Neuron (in vitro differentiated cells): Measurements from ENCODE around the gene MYH10.

ENCODE experiments used
- H2AFZ ChIP-seq: one replicate; pipeline ENCODE4 v1.6.1; 2013; ENCODE audit warnings: low read depth, mild to moderate bottlenecking, inconsistent platforms, low read length, moderate library complexity
- H3K27me3 ChIP-seq: one replicate; pipeline ENCODE4 v1.6.1; 2013; ENCODE audit warnings: low read length; ENCODE audit not compliant: insufficient read depth
- H3K36me3 ChIP-seq: one replicate; pipeline ENCODE4 v1.6.1; 2013; ENCODE audit warnings: low read length; ENCODE audit not compliant: insufficient read depth
- H3K4me1 ChIP-seq: one replicate; pipeline ENCODE4 v1.6.1; 2013; ENCODE audit warnings: low read length; ENCODE audit not compliant: insufficient read depth
- H3K4me3 ChIP-seq: 2 replicates; pipeline ENCODE4 v1.5.1; 2013; ENCODE audit warnings: mild to moderate bottlenecking, low read length, moderate library complexity
- H3K9me3 ChIP-seq: one replicate; pipeline ENCODE4 v1.6.1; 2013; ENCODE audit warnings: low read length

The MYH10 gene

GRCh38 chr17:8506145-8506544, 124.4 kb downstream of the MYH10 start:
- H3K4me1 ChIP-seq: no peaks in the 10 kb centered on the region

GRCh38 chr17:8504460-8505207, 125.9 kb downstream of the MYH10 start:
- no peak overlapping the region for H3K4me3 ChIP-seq
- peaks cover 92% of the 10 kb centered on the region for H3K36me3 ChIP-seq
- no peaks in the 10 kb centered on the region for H3K27me3 ChIP-seq
- H3K9me3 ChIP-seq: no peaks in the 10 kb centered on the region
- no peaks in the 10 kb centered on the region for H3K4me1 ChIP-seq
- no peak overlapping the region for H2AFZ ChIP-seq

More at GRCh38 chr17:8506145-8506544, 124.4 kb downstream of the MYH10 start:
- H3K9me3 ChIP-seq: no peaks in the 10 kb centered on the region
- peaks cover 89% of the 10 kb centered on the region for H3K36me3 ChIP-seq
- no peak overlapping the region for H2AFZ ChIP-seq
- H3K4me3 ChIP-seq: no peak overlapping the region
- no peaks in the 10 kb centered on the region for H3K27me3 ChIP-seq

GRCh38 chr17:8503807-8504206, 126.7 kb downstream of the MYH10 start:
- Histone ChIP-seq H3K4me1 (no peaks in the 10 kb centered on the region), H3K36me3 (peaks cover 92% of the 10 kb centered on the region), H3K4me3 (no peak overlapping the region), H2AFZ (no peak overlapping the region), H3K9me3 (no peaks in the 10 kb centered on the region), H3K27me3 (no peaks in the 10 kb centered on the region)

DNA sequence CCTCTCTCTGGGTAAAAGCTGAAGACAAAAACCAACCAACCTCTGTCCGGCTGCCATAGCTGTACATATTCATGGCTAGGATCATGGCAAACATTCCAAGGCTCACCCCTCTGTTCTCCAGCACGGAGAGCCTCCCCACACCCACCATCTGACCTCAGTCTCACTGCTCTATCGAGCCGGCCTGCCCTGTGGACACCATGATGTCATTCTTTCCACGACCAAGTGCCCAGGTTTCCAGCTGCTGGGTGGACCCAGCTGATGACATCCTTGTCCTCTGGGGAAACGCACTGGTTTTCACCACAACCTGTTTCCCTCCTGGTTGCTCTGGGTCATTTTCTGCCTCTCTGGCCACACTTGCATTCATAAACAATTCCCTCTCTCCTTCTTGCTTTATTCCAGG, 127.2 kb downstream of the MYH10 start:
- Histone ChIP-seq H2AFZ (no peak overlapping the region), H3K27me3 (no peaks in the 10 kb centered on the region), H3K36me3 (peaks cover 91% of the 10 kb centered on the region), H3K4me1 (no peaks in the 10 kb centered on the region), H3K4me3 (no peak overlapping the region), H3K9me3 (no peaks in the 10 kb centered on the region)

DNA sequence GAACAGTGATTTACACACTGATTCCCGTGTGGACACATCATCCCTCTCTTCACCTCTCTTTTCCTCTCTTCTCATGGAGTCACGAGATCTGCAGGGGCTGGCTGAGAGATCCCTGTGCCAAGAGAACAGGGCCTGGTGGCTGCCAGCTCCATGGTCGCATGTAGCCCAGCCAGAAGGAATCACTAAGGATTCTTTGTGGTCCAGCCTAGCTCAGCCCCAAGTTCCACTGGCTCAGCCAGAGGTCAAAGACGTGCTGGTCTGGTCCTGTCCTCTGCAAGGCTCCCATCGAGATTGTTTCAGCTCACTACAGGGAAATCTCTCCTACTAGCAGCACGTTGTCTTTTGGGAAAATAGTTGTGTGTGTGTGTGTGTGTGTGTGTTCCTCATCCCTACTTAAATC, 128.4 kb downstream of the MYH10 start:
- Histone ChIP-seq H3K4me3 (no peak overlapping the region), H3K4me1 (no peaks in the 10 kb centered on the region), H3K9me3 (no peaks in the 10 kb centered on the region), H2AFZ (no peak overlapping the region), H3K36me3 (peaks cover 86% of the 10 kb centered on the region), H3K27me3 (no peaks in the 10 kb centered on the region)

DNA sequence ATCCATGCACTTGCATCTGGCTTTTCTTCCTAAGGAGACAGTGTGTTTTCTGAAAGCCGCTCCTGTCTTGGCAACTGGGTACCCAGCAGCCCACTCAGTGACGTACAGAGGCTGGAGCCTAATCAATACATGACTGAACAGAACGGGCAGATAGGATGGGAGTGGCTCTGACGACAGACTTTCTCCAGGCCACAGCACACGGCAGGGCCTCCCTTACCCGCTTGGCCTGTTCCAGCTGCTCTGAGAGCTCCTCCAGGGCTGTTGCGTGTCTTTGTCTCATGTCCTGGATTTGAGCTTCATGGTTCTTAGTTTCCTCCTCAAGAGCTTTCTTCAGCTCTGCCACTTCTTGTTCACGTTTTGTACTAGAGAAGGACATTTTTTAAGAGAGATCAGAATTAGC, 129.9 kb downstream of the MYH10 start:
- H2AFZ ChIP-seq: no peak overlapping the region
- H3K4me1 ChIP-seq: no peaks in the 10 kb centered on the region
- no peak overlapping the region for H3K4me3 ChIP-seq
- H3K36me3 ChIP-seq: peaks cover 84% of the 10 kb centered on the region
- no peaks in the 10 kb centered on the region for H3K27me3 ChIP-seq
- no peaks in the 10 kb centered on the region for H3K9me3 ChIP-seq

GRCh38 chr17:8499614-8500013, 130.9 kb downstream of the MYH10 start:
- H3K4me1 ChIP-seq: no peaks in the 10 kb centered on the region
- no peaks in the 10 kb centered on the region for H3K9me3 ChIP-seq
- H3K36me3 ChIP-seq: peaks cover 80% of the 10 kb centered on the region
- no peaks in the 10 kb centered on the region for H3K27me3 ChIP-seq
- H3K4me3 ChIP-seq: no peak overlapping the region
- H2AFZ ChIP-seq: no peak overlapping the region

DNA sequence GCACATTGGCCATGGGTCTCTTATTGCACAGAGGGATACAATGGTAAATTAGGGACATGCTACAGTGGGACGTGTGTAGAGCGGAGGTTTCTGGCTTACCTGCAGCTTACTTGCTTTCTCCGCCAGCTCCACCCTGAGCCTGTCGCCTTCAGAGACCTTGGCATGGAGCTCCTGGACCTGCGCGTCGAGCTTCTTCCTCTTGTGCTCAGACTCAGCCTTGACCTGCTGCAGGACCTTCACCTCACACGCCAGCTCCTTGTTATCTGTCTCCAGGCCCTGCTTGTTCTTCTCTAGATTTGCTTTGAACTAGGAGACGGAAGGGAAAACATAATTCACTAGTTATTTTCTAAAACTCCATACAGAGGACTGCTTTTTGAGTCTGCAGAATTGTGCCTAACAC, 131.4 kb downstream of the MYH10 start:
- Histone ChIP-seq H3K27me3 (no peaks in the 10 kb centered on the region), H3K36me3 (peaks cover 80% of the 10 kb centered on the region), H3K4me3 (no peak overlapping the region), H2AFZ (no peak overlapping the region), H3K9me3 (no peaks in the 10 kb centered on the region), H3K4me1 (no peaks in the 10 kb centered on the region)

GRCh38 chr17:8496081-8496480, 134.4 kb downstream of the MYH10 start:
- H3K36me3 ChIP-seq: peaks cover 87% of the 10 kb centered on the region
- H3K4me3 ChIP-seq: no peak overlapping the region
- H3K9me3 ChIP-seq: no peaks in the 10 kb centered on the region
- H3K4me1 ChIP-seq: no peaks in the 10 kb centered on the region
- no peaks in the 10 kb centered on the region for H3K27me3 ChIP-seq
- H2AFZ ChIP-seq: no peak overlapping the region

DNA sequence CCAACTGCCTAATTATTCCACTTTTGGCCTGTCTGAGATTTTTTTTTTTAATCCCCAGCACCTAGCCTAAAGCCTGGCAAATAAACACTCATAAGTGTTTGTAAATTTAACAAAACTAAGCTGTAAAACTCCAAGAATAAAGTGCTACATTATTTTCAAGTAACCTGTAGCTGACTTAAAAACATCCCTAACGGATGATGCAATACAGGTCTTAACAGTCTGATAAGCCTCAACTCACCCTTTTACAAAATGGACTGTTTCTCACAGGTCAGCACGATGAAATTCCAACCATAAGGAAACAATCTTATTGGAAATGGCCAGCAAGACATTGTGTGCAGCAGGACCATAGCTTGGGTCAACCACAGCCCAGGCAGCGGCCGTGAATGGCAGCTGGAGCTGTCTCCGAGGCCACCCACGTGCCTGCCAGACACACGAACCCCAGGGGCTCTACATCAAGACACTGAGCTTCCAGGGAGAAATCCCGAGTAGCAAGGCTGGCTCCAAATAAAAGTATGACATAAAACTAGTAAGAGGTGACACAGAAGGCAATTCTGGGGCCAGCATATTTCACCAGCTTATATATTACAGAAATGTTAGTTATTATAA, 135.9 kb downstream of the MYH10 start:
- Histone ChIP-seq H3K4me3 (no peak overlapping the region), H3K36me3 (peaks cover 87% of the 10 kb centered on the region), H2AFZ (no peak overlapping the region), H3K9me3 (no peaks in the 10 kb centered on the region), H3K4me1 (no peaks in the 10 kb centered on the region), H3K27me3 (no peaks in the 10 kb centered on the region)

DNA sequence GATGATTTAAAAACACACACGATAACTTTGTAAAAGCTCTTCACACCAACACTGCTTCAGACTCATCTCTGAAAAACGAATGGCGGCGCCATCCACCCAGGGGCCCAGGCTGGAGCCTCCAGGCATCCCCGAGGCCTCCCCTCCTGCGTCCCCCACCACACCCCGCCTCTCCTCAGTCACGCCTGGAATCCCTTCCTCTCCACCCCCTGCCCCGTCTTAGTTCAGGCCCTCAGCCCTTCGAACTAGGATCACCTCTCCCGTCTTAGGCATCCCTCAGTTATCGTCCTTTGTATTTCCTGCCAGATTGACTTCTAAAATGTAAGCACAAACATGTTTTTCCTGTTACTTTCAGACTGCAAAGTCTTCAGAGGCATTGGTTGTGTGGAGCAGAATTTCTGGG, 136.5 kb downstream of the MYH10 start:
- H3K9me3 ChIP-seq: no peaks in the 10 kb centered on the region
- no peaks in the 10 kb centered on the region for H3K27me3 ChIP-seq
- H3K4me3 ChIP-seq: no peak overlapping the region
- peaks cover 86% of the 10 kb centered on the region for H3K36me3 ChIP-seq
- no peaks in the 10 kb centered on the region for H3K4me1 ChIP-seq
- H2AFZ ChIP-seq: no peak overlapping the region

DNA sequence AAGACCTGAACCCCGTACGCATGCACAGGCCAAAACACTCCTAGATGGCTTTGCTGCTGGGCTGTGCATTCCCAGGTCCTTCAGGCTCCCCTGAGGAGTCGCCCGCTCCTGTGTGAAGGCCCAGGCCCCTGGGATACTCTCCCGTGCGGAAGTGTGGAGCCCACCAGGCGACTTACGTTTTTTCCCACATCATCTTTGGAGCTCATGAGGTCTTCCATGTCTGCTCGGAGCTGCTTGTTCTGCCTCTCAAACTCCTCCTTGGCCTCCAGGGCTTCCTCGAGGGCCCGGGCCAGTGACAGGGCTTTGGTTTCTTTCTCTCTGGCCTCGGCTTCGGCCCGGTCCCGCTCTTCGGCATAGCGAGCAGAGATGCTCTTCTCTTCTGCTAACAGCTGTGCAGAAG, 138.4 kb downstream of the MYH10 start:
- H3K36me3 ChIP-seq: peaks cover 92% of the 10 kb centered on the region
- H2AFZ ChIP-seq: no peak overlapping the region
- H3K4me1 ChIP-seq: no peaks in the 10 kb centered on the region
- no peak overlapping the region for H3K4me3 ChIP-seq
- no peaks in the 10 kb centered on the region for H3K9me3 ChIP-seq
- no peaks in the 10 kb centered on the region for H3K27me3 ChIP-seq

DNA sequence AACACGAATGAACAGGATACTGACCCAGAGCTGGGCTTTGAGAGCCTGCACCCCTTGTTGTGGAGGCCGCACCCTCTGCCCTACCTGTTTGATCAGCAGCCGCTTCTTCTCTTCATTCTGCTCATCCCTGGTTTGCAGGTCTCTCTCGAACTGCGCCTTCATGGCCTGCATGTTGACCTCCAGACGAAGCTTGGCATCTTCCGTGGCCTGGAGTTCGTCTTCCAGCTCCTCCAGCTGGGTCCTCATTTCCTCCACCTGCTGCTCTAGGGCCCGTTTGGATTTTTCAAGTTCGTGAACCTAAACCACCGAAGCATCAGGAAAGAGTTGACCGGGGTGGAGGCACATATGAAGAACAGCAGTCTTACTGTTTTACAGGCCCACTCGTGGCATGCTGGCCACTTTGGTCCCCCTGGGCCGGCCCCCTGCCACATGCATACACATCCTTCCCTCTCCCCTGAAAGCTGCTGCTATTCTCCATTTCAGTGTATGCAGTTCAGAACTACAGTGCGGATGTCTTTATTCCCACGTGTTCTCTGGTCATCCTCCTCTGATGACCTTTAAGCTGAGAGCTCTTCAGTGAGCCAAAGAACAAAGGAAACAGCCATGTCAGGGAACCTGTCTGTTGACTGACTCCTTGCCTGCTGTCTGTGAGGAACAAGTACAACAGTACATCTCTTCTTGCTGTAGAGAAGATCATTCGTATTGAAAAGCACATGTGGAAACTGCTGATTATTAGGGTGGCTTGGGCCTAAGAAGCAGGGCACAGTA, 140.1 kb downstream of the MYH10 start:
- Histone ChIP-seq H3K27me3 (no peaks in the 10 kb centered on the region), H2AFZ (no peak overlapping the region), H3K36me3 (peaks cover 97% of the 10 kb centered on the region), H3K4me1 (no peaks in the 10 kb centered on the region), H3K4me3 (no peak overlapping the region), H3K9me3 (peaks cover 5% of the 10 kb centered on the region)
